Measurements from ENCODE around the gene RND3.
A peak's percentile ranks its signal among the peaks of the same experiment; 100 is the strongest.

Gene RND3

GRCh38 chr2:150487537-150488429 lies at the start of gene RND3:
TSS of gene RND3 (minus strand) at chr2:150487667. CDS start at chr2:150487417, 250 bp downstream.
- DNase-seq: peak; percentile 38

- no peak for DNase-seq
Observed at GRCh38 chr2:150535176-150535575, 47.7 kb upstream of the RND3 start.

GRCh38 chr2:150532879-150533278 lies 45.4 kb upstream of the RND3 start:
- DNase-seq: no peak

- no peak for DNase-seq
Observed at GRCh38 chr2:150532020-150532419, 44.6 kb upstream of the RND3 start.

- DNase-seq: no peak
Observed at GRCh38 chr2:150531591-150531990, 44.1 kb upstream of the RND3 start.

GRCh38 chr2:150530168-150530567 lies 42.7 kb upstream of the RND3 start:
- no peak for DNase-seq

GRCh38 chr2:150528861-150529801 lies 41.7 kb upstream of the RND3 start:
- no peak for DNase-seq

GRCh38 chr2:150526827-150527226 lies 39.4 kb upstream of the RND3 start:
- no peak for DNase-seq

- DNase-seq: no peak
Observed at GRCh38 chr2:150526006-150526405, 38.5 kb upstream of the RND3 start.

GRCh38 chr2:150522269-150522668 lies 34.8 kb upstream of the RND3 start:
- DNase-seq: no peak

- no peak for DNase-seq
Observed at GRCh38 chr2:150520887-150521664, 33.6 kb upstream of the RND3 start.

- no peak for DNase-seq
Observed at GRCh38 chr2:150520033-150520432, 32.6 kb upstream of the RND3 start.

- DNase-seq: no peak
Observed at GRCh38 chr2:150517951-150518680, 30.6 kb upstream of the RND3 start.

GRCh38 chr2:150513647-150514046 lies 26.2 kb upstream of the RND3 start:
- DNase-seq: no peak

- DNase-seq: no peak
Observed at GRCh38 chr2:150508497-150509137, 21.1 kb upstream of the RND3 start.

GRCh38 chr2:150507071-150507470 lies 19.6 kb upstream of the RND3 start:
- no peak for DNase-seq

- DNase-seq: no peak
Observed at GRCh38 chr2:150505178-150505577, 17.7 kb upstream of the RND3 start.

- DNase-seq: no peak
Observed at GRCh38 chr2:150495993-150496627, 8.6 kb upstream of the RND3 start.

GRCh38 chr2:150495001-150495400 lies 7.5 kb upstream of the RND3 start:
- DNase-seq: no peak

GRCh38 chr2:150494234-150494945 lies 6.9 kb upstream of the RND3 start:
- no peak for DNase-seq

Data from stimulated activated CD4-positive, alpha-beta T cell treated with anti-CD3 and anti-CD28 coated beads, Interleukin-4, amount 100 ng/mL, for 24 hours (primary cell).